Small intestine (tissue), 7 donors: Measurements from ENCODE around the gene SH3RF3. TPM values are rescaled to one million over a fixed set of nuclear protein-coding genes. Genes with fewer than 3 reads are reported as not detected.

Experiments used
- DNase-seq, 2 donors: peaks; one replicate each; pipeline versions ENCODE4 v3.0.0 to v3.0.0-alpha.2; 2013
- FAIRE-seq: peaks from 2 replicates; lab custom pipeline; 2012; peaks lifted over from hg19 to GRCh38; lab: Jason Lieb, UNC
- H3K27ac ChIP-seq, 3 donors: one replicate each; pipeline ENCODE4 v1.5.1; 2013; ENCODE audit warnings: low read length in 2 of 3, mild to moderate bottlenecking in 2 of 3, control low read depth in 1 of 3, inconsistent platforms in 1 of 3, low read depth in 1 of 3, moderate library complexity in 1 of 3
- H3K27me3 ChIP-seq, 3 donors: one replicate each; pipeline ENCODE4 v1.6.1; 2013; ENCODE audit warnings: low read length in 3 of 3, inconsistent platforms in 1 of 3; ENCODE audit not compliant: control insufficient read depth in 3 of 3, insufficient read depth in 3 of 3
- H3K36me3 ChIP-seq, 3 donors: one replicate each; pipeline ENCODE4 v1.6.1; 2013; ENCODE audit warnings: low read length in 3 of 3, inconsistent platforms in 1 of 3, low read depth in 1 of 3, mild to moderate bottlenecking in 1 of 3, moderate library complexity in 1 of 3; ENCODE audit not compliant: control insufficient read depth in 3 of 3, insufficient read depth in 2 of 3
- H3K4me1 ChIP-seq, 3 donors: one replicate each; pipeline ENCODE4 v1.6.1; 2013; ENCODE audit warnings: low read length in 2 of 3, inconsistent platforms in 1 of 3, low read depth in 1 of 3, mild to moderate bottlenecking in 1 of 3, moderate library complexity in 1 of 3; ENCODE audit not compliant: control insufficient read depth in 3 of 3, insufficient read depth in 2 of 3
- H3K4me3 ChIP-seq, 3 donors: one replicate each; pipeline ENCODE4 v1.5.1; 2013; ENCODE audit warnings: low read length in 3 of 3, control low read depth in 1 of 3, inconsistent platforms in 1 of 3, low read depth in 1 of 3, mild to moderate bottlenecking in 1 of 3, moderate library complexity in 1 of 3
- H3K9me3 ChIP-seq, 2 donors: one replicate each; pipeline ENCODE4 v1.6.1; 2013; ENCODE audit warnings: low read depth in 1 of 2, low read length in 1 of 2; ENCODE audit not compliant: control insufficient read depth in 2 of 2, insufficient read depth in 1 of 2
- WGBS, 3 donors: extraction: QIAGEN DNeasy Blood & Tissue Kit; methylation state at CpG; one replicate each; pipeline ENCODE4 v1.1.7; 2013; 5-methylcytosine and 5-hydroxymethylcytosine counted together
- polyA plus RNA-seq, 4 donors: library from polyadenylated mRNA; stranded (reverse) in 3 of 4; unstranded in 1 of 4; fragments of 200-250 nt in 3 of 4; fragments of 120-200 nt in 1 of 4; gene quantifications; one replicate each; pipeline versions ENCODE4 v1.2.1 to v1.2.3, GENCODE V29; 2013
- donor health status: healthy with polysubstance abuse.
- donor health status: control.
- donor health status: control.
- donor health status: Bipolar disorder and iron deficiency.
- donor health status: healthy.

Gene SH3RF3
- polyA plus RNA-seq, 4 donors = 0.22 to 3.9 (median 1.2) TPM

- Histone ChIP-seq H3K27me3 (no peaks in the 10 kb centered on the region), H3K9me3 (no peaks in the 10 kb centered on the region), H3K4me1 (peaks cover 0 to 6% (median 0%) of the 10 kb centered on the region in 3 donors), H3K36me3 (no peaks in the 10 kb centered on the region), H3K4me3 (no peak overlapping the region), H3K27ac (peak overlapping the region in 1 of 3 donors; percentile 94)
- WGBS, 3 donors = 68 to 77% (median 73%) methylated on average over 7 of the region's 7 CpGs
- FAIRE-seq (no peak), DNase-seq (no peak)
Observed at GRCh38 chr2:109242210-109242653, 113.2 kb downstream of the SH3RF3 start.

GRCh38 chr2:109242654-109243331, 113.8 kb downstream of the SH3RF3 start:
- Histone ChIP-seq H3K27me3 (no peaks in the 10 kb centered on the region), H3K9me3 (no peaks in the 10 kb centered on the region), H3K4me3 (no peak overlapping the region), H3K36me3 (no peaks in the 10 kb centered on the region), H3K4me1 (peaks cover 0 to 9% (median 0%) of the 10 kb centered on the region in 3 donors), H3K27ac (peak overlapping the region in 1 of 3 donors; percentile 94)
- no peak for FAIRE-seq
- WGBS, 3 donors = 56 to 88% (median 77%) methylated on average over 12 of the region's 12 CpGs
- DNase-seq = no peak

GRCh38 chr2:109243526-109244303, 114.7 kb downstream of the SH3RF3 start:
- H3K4me3 ChIP-seq = no peak overlapping the region
- H3K9me3 ChIP-seq = no peaks in the 10 kb centered on the region
- H3K36me3 ChIP-seq = no peaks in the 10 kb centered on the region
- no peak for DNase-seq
- WGBS, 3 donors = 81 to 83% (median 82%) methylated on average over 10 of the region's 10 CpGs
- FAIRE-seq = no peak
- H3K27ac ChIP-seq = peak overlapping the region in 1 of 3 donors; percentile 86
- H3K4me1 ChIP-seq = peaks cover 0 to 9% (median 0%) of the 10 kb centered on the region in 3 donors
- no peaks in the 10 kb centered on the region for H3K27me3 ChIP-seq

- FAIRE-seq (no peak), DNase-seq (no peak)
- Histone ChIP-seq H3K27me3 (no peaks in the 10 kb centered on the region), H3K9me3 (no peaks in the 10 kb centered on the region), H3K27ac (no peak overlapping the region), H3K4me1 (peaks cover 0 to 7% (median 0%) of the 10 kb centered on the region in 3 donors), H3K4me3 (no peak overlapping the region), H3K36me3 (no peaks in the 10 kb centered on the region)
Observed at GRCh38 chr2:109244304-109244582, 115.2 kb downstream of the SH3RF3 start.

- Histone ChIP-seq H3K4me1 (peaks cover 0 to 7% (median 0%) of the 10 kb centered on the region in 3 donors), H3K36me3 (no peaks in the 10 kb centered on the region), H3K27ac (peak overlapping the region in 1 of 3 donors; percentile 34), H3K4me3 (no peak overlapping the region), H3K9me3 (no peaks in the 10 kb centered on the region), H3K27me3 (no peaks in the 10 kb centered on the region)
- no peak for DNase-seq
- 70 to 76% (median 75%) methylated on average over 4 of the region's 4 CpGs for WGBS, 3 donors
- no peak for FAIRE-seq
Observed at GRCh38 chr2:109244750-109245382, 115.9 kb downstream of the SH3RF3 start.

- DNase-seq = no peak
- Histone ChIP-seq H3K27me3 (no peaks in the 10 kb centered on the region), H3K27ac (no peak overlapping the region), H3K36me3 (no peaks in the 10 kb centered on the region), H3K4me1 (peaks cover 0 to 7% (median 0%) of the 10 kb centered on the region in 3 donors), H3K4me3 (no peak overlapping the region), H3K9me3 (no peaks in the 10 kb centered on the region)
- FAIRE-seq = no peak
- 93 to 95% (median 95%) methylated on average over 10 of the region's 10 CpGs for WGBS, 3 donors
Observed at GRCh38 chr2:109246176-109246575, 117.2 kb downstream of the SH3RF3 start.

- Histone ChIP-seq H3K27me3 (no peaks in the 10 kb centered on the region), H3K4me1 (peaks cover 0 to 7% (median 0%) of the 10 kb centered on the region in 3 donors), H3K9me3 (no peaks in the 10 kb centered on the region), H3K36me3 (no peaks in the 10 kb centered on the region), H3K27ac (no peak overlapping the region), H3K4me3 (no peak overlapping the region)
- WGBS, 3 donors = 74 to 88% (median 81%) methylated on average over 11 of the region's 11 CpGs
- no peak for DNase-seq
- FAIRE-seq = no peak
Observed at GRCh38 chr2:109246616-109247015, 117.6 kb downstream of the SH3RF3 start.

DNA sequence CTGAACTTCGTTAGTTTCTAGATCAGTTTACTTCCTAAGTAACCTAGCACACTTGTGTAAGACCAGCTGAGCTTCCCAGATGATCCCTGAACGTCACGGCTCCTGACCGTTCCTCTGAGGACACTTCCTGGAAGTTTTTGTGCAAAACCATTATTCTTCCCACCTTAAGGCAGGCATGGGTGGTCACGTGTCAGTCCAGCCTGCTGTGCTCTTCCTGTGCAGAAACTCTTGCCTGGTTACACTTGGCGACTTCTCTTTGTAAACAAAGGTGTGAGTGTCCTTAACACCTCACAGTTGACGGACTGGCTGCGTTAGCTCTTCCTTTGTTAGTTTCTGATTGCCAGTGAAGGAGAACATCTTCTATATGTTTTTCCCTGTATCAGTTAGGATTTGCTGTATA, 118.3 kb downstream of the SH3RF3 start:
- FAIRE-seq (no peak), DNase-seq (peak; percentile 32 to 39)
- H3K36me3 ChIP-seq = no peaks in the 10 kb centered on the region
- H3K27ac ChIP-seq = peak overlapping the region in 1 of 3 donors; percentile 32
- H3K9me3 ChIP-seq = no peaks in the 10 kb centered on the region
- H3K4me1 ChIP-seq = peaks cover 0 to 5% (median 0%) of the 10 kb centered on the region in 3 donors
- H3K4me3 ChIP-seq = no peak overlapping the region
- WGBS, 3 donors = 13 to 50% (median 29%) methylated on average over 8 of the region's 8 CpGs
- no peaks in the 10 kb centered on the region for H3K27me3 ChIP-seq
